GM23338 (cell line): Measurements from ENCODE around the gene CTU1. TPM values are rescaled to one million over a fixed set of nuclear protein-coding genes. Genes with fewer than 3 reads are reported as not detected.

Source experiments
- ATAC-seq: fragments of 200-7000 bp; cut with Tn5 transposase; 3 replicates; pipeline ENCODE4 v1.9.1; 2020
- DNase-seq: peaks from one replicate; pipeline ENCODE4 v3.0.0-alpha.2; 2015; ENCODE audit warnings: low spot score
- H2AFZ ChIP-seq: fragments of 200-600 bp; sonication (generic); 2 replicates; pipeline ENCODE4 v1.8.0; 2016; ENCODE audit warnings: antibody characterized with exemption, mild to moderate bottlenecking, moderate library complexity
- H3F3A ChIP-seq: fragments of 200-600 bp; sonication (generic); replicated peaks from 2 replicates; pipeline ENCODE4 v1.8.0; 2017; ENCODE audit warnings: antibody characterized with exemption, mixed run types, low read depth
- H3K27ac ChIP-seq: fragments of 200-600 bp; sonication (generic); 2 replicates; pipeline ENCODE4 v1.6.1; 2016; ENCODE audit warnings: low read depth
- H3K27me3 ChIP-seq: fragments of 200-600 bp; sonication (generic); 2 replicates; pipeline ENCODE4 v1.8.0; 2016; ENCODE audit warnings: mild to moderate bottlenecking, mixed run types, moderate library complexity; ENCODE audit not compliant: insufficient read depth
- H3K36me3 ChIP-seq: fragments of 200-600 bp; sonication (generic); 2 replicates; pipeline ENCODE4 v1.8.0; 2016; ENCODE audit warnings: mild to moderate bottlenecking; ENCODE audit not compliant: insufficient read depth
- H3K4me1 ChIP-seq: fragments of 200-600 bp; sonication (generic); 2 replicates; pipeline ENCODE4 v1.8.0; 2016; ENCODE audit warnings: mild to moderate bottlenecking, moderate library complexity; ENCODE audit not compliant: insufficient read depth
- H3K4me2 ChIP-seq: fragments of 200-600 bp; sonication (generic); 2 replicates; pipeline ENCODE4 v1.7.1; 2017; ENCODE audit warnings: mixed run types
- H3K4me3 ChIP-seq: fragments of 200-600 bp; sonication (generic); 2 replicates; pipeline ENCODE4 v1.6.1; 2016; ENCODE audit warnings: mixed run types
- H3K79me2 ChIP-seq: fragments of 200-600 bp; sonication (generic); replicated peaks from 2 replicates; pipeline ENCODE4 v1.8.0; 2017; ENCODE audit warnings: mild to moderate bottlenecking; ENCODE audit not compliant: insufficient read depth
- H3K9me2 ChIP-seq: fragments of 200-600 bp; sonication (generic); 2 replicates; pipeline ENCODE4 v1.8.0; 2017; ENCODE audit not compliant: insufficient read depth
- H4K20me1 ChIP-seq: fragments of 200-600 bp; sonication (generic); replicated peaks from 2 replicates; pipeline ENCODE4 v1.8.0; 2017; ENCODE audit warnings: mild to moderate bottlenecking; ENCODE audit not compliant: insufficient read depth
- H3K27ac Mint-ChIP-seq: 2 replicates; pipeline ENCODE4 v1.8.0; 2020; ENCODE audit warnings: inconsistent platforms, mild to moderate bottlenecking, moderate library complexity, mixed read lengths
- H3K27me3 Mint-ChIP-seq: 3 replicates; pipeline ENCODE4 v1.8.0; 2022; ENCODE audit warnings: low read depth, mild to moderate bottlenecking, moderate library complexity, mixed read lengths, inconsistent platforms; ENCODE audit not compliant: insufficient read depth, poor library complexity
- H3K36me3 Mint-ChIP-seq: 3 replicates; pipeline ENCODE4 v1.8.0; 2021; ENCODE audit warnings: low read depth, mild to moderate bottlenecking, inconsistent platforms, moderate library complexity, mixed read lengths
- H3K4me1 Mint-ChIP-seq: 3 replicates; pipeline ENCODE4 v1.8.0; 2020; ENCODE audit warnings: mild to moderate bottlenecking, inconsistent platforms, mixed read lengths
- H3K4me3 Mint-ChIP-seq: 3 replicates; pipeline ENCODE4 v1.8.0; 2021; ENCODE audit warnings: moderate library complexity, mild to moderate bottlenecking, inconsistent platforms, mixed read lengths
- H3K9me3 Mint-ChIP-seq: 3 replicates; pipeline ENCODE4 v1.8.0; 2020; ENCODE audit warnings: moderate library complexity, mild to moderate bottlenecking, inconsistent platforms, mixed read lengths
- CREB1 ChIP-seq: fragments of 250-450 bp; sonication (Bioruptor Pico); IDR thresholded peaks from 2 replicates; pipeline ENCODE4 v1.5.0; 2020; ENCODE audit warnings: low read depth, mild to moderate bottlenecking, moderate library complexity
- CTCF ChIP-seq, 2 experiments: fragments of 200-600 bp in 1 of 2; sonication (generic) in 1 of 2; conservative IDR thresholded peaks; 2 replicates each; pipeline versions ENCODE4 v1.5.1 to v1.6.1; 2016 to 2017; ENCODE audit warnings: antibody characterized with exemption in 2 of 2, low read depth in 2 of 2, mild to moderate bottlenecking in 2 of 2, moderate library complexity in 1 of 2
- EZH2 ChIP-seq: fragments of 200-600 bp; sonication (generic); IDR thresholded peaks from one replicate; pipeline ENCODE4 v1.8.0; 2017; ENCODE audit warnings: antibody characterized with exemption, mild to moderate bottlenecking, low read depth; ENCODE audit not compliant: unreplicated experiment
- EZH2phosphoT487 ChIP-seq: fragments of 200-600 bp; sonication (generic); IDR thresholded peaks from one replicate; pipeline ENCODE4 v1.8.1; 2018; ENCODE audit warnings: antibody characterized with exemption; ENCODE audit not compliant: unreplicated experiment
- JUNB ChIP-seq: IDR thresholded peaks from one replicate; pipeline ENCODE4 v1.6.1; 2016; ENCODE audit warnings: antibody characterized with exemption; ENCODE audit not compliant: unreplicated experiment
- NANOG ChIP-seq: IDR thresholded peaks from 2 replicates; pipeline ENCODE4 v1.6.1; 2016; ENCODE audit warnings: antibody characterized with exemption, borderline replicate concordance
- POLR2AphosphoS5 ChIP-seq: IDR thresholded peaks from 2 replicates; pipeline ENCODE4 v1.6.1; 2016; ENCODE audit warnings: antibody characterized with exemption, low read depth
- REST ChIP-seq: IDR thresholded peaks from one replicate; pipeline ENCODE4 v1.6.1; 2018; ENCODE audit warnings: antibody characterized with exemption; ENCODE audit not compliant: unreplicated experiment
- STAT1 ChIP-seq: IDR thresholded peaks from one replicate; pipeline ENCODE4 v1.6.1; 2016; ENCODE audit warnings: antibody characterized with exemption; ENCODE audit not compliant: unreplicated experiment
- ZNF114 ChIP-seq: fragments of 250-450 bp; sonication (Bioruptor Pico); IDR thresholded peaks from 2 replicates; pipeline ENCODE4 v1.5.0; 2020; ENCODE audit warnings: mild to moderate bottlenecking, moderate library complexity
- ZNF331 ChIP-seq: fragments of 250-450 bp; sonication (Bioruptor Pico); IDR thresholded peaks from 2 replicates; pipeline ENCODE4 v1.5.0; 2020; ENCODE audit warnings: low read depth, mild to moderate bottlenecking, moderate library complexity
- polyA plus RNA-seq: library from polyadenylated mRNA; unstranded; fragments of >200 nt; fragmentation: Nextera tagmentation; extraction: Ambion mirVana; gene quantifications from 2 replicates; pipeline ENCODE4 v1.2.1, GENCODE V29; 2016
- total RNA-seq: library from RNA; depleted of rRNA; stranded (reverse); fragments of >200 nt; shearing (Covaris generic); gene quantifications from 2 replicates; pipeline ENCODE4 v1.2.3, GENCODE V29; 2014
- TF ChIP-seq, protein P1 (sequence below): IDR thresholded peaks from 2 replicates; pipeline ENCODE4 v1.6.1; 2016; ENCODE audit warnings: antibody characterized with exemption

Gene CTU1
- total and polyA plus RNA-seq, 2 experiments from 2014 or later: 3.7 to 18.8 TPM

- TF ChIP-seq REST (no peak), NANOG (no peak), STAT1 (no peak), EZH2 (no peak), EZH2phosphoT487 (no peak), CREB1 (no peak), ZNF331 (CRISPR knock-in tag) (no peak), POLR2AphosphoS5 (no peak), JUNB (no peak), ZNF114 (CRISPR knock-in tag) (no peak)
These were observed 14.5 kb downstream of the CTU1 start (continued) for GRCh38 chr19:51093510-51094345.

DNA sequence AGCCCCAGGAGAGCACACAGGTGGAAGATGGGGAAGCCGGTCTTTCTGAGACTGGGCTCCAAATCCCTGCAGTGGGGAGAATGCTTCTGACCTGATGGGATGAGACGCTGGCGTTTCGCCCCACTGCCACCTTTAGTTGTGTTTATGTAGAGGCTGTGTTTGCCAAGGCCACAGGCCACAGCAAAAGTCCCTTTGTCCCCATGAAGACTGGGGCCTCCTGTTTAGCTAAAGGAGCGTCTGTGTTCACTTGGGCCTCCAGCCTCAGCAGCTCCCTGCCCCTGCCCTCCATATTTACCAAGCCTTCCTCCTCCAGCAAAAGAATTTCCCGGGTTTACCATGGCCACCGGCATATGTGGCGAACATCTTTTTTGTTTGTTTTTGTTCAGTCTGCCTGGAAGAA lies 15.1 kb downstream of the CTU1 start:
- Mint-ChIP-seq H3K4me3 (no peak overlapping the region; the same call in 2 of the 3 replicates), H3K36me3 (no peaks in the 10 kb centered on the region; the same call in 2 of the 3 replicates), H3K27me3 (peaks cover 16% of the 10 kb centered on the region), H3K4me1 (peaks cover 24% of the 10 kb centered on the region), H3K9me3 (no peaks in the 10 kb centered on the region), H3K27ac (no peak overlapping the region)
- Histone ChIP-seq H2AFZ (no peak overlapping the region), H3K4me3 (no peak overlapping the region), H3K4me2 (no peak overlapping the region), H4K20me1 (no peaks in the 10 kb centered on the region), H3K4me1 (peaks cover 5% of the 10 kb centered on the region; the same call in 1 of the 2 replicates), H3K27ac (no peak overlapping the region), H3F3A (peaks cover 5% of the 10 kb centered on the region; the same call in 1 of the 2 replicates), H3K27me3 (no peaks in the 10 kb centered on the region; the same call in 1 of the 2 replicates), H3K79me2 (no peaks in the 10 kb centered on the region), H3K36me3 (no peaks in the 10 kb centered on the region), H3K9me2 (no peaks in the 10 kb centered on the region)
- DNase-seq (no peak), ATAC-seq (no peak)
- TF ChIP-seq CTCF (conservative IDR thresholded peaks at IDR 0.05; ENCODE audit: low read depth in 2 of 2) (no peak), REST (no peak), NANOG (no peak), STAT1 (no peak), CREB1 (no peak), ZNF331 (CRISPR knock-in tag) (no peak), JUNB (no peak), EZH2 (no peak)
- TF ChIP-seq, protein P1, sequence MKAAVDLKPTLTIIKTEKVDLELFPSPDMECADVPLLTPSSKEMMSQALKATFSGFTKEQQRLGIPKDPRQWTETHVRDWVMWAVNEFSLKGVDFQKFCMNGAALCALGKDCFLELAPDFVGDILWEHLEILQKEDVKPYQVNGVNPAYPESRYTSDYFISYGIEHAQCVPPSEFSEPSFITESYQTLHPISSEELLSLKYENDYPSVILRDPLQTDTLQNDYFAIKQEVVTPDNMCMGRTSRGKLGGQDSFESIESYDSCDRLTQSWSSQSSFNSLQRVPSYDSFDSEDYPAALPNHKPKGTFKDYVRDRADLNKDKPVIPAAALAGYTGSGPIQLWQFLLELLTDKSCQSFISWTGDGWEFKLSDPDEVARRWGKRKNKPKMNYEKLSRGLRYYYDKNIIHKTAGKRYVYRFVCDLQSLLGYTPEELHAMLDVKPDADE: no peak
